Measurements from ENCODE around the gene COX5B.
"Not testable (repeated sequence)": the region's sequence is repeated elsewhere in the genome, so short reads cannot be mapped to it uniquely, and the experiment has no call there.

COX5B gene

GRCh38 chr2:97654791-97655190 is 8.9 kb downstream of the COX5B start:
- DNase-seq = no peak

- no peak for DNase-seq
Measured at GRCh38 chr2:97656129-97656755, 10.4 kb downstream of the COX5B start.

- no peak for DNase-seq
Measured at GRCh38 chr2:97656905-97657587, 11.2 kb downstream of the COX5B start.

- DNase-seq = no peak
Measured at GRCh38 chr2:97657986-97658690, 12.3 kb downstream of the COX5B start.

GRCh38 chr2:97658691-97659157 is 12.9 kb downstream of the COX5B start:
- no peak for DNase-seq

GRCh38 chr2:97659256-97660043 is 13.6 kb downstream of the COX5B start:
- no peak for DNase-seq

- no peak for DNase-seq
Measured at GRCh38 chr2:97660044-97660774, 14.3 kb downstream of the COX5B start.

GRCh38 chr2:97660775-97661389 is 15.0 kb downstream of the COX5B start:
- DNase-seq = no peak

- DNase-seq = no peak
Measured at GRCh38 chr2:97661927-97662326, 16.1 kb downstream of the COX5B start.

- no peak for DNase-seq
Measured at GRCh38 chr2:97662386-97662894, 16.6 kb downstream of the COX5B start.

GRCh38 chr2:97662895-97663625 is 17.2 kb downstream of the COX5B start:
- peak; percentile 74 for DNase-seq

GRCh38 chr2:97663626-97663961 is 17.7 kb downstream of the COX5B start:
- no peak for DNase-seq

- peak; percentile 98 for DNase-seq
Measured at GRCh38 chr2:97663962-97664635, 18.2 kb downstream of the COX5B start, which contains the start of gene ACTR1B. Gene ACTR1B (minus strand): TSS chr2:97664044. CDS start chr2:97663890, 154 bp downstream.

GRCh38 chr2:97664636-97664970 is 18.7 kb downstream of the COX5B start:
- no peak for DNase-seq

- no peak for DNase-seq
Measured at GRCh38 chr2:97669448-97669847, 23.6 kb downstream of the COX5B start, which contains the start of gene C2orf92. Gene C2orf92 (plus strand): TSS chr2:97669713. CDS start chr2:97669789, 76 bp downstream.

GRCh38 chr2:97670471-97670870 is 24.6 kb downstream of the COX5B start:
- no peak for DNase-seq

- DNase-seq = no peak
Measured at GRCh38 chr2:97671526-97671925, 25.7 kb downstream of the COX5B start.

- not testable (repeated sequence) for DNase-seq
Measured at GRCh38 chr2:97672606-97673140, 26.8 kb downstream of the COX5B start.

- no peak for DNase-seq
Measured at GRCh38 chr2:97673182-97673914, 27.5 kb downstream of the COX5B start.

Measured in CD4-positive, alpha-beta T cell treated with Interleukin-17A for 4 hours (primary cell).